Camera-type eye (tissue), 1 donor: ENCODE results near the gene MYL6B. TPM values are rescaled to one million over a fixed set of nuclear protein-coding genes. Genes with fewer than 3 reads are reported as not detected.

Source experiments
- total RNA-seq: library from RNA; depleted of rRNA; stranded (reverse); fragments of >200 nt; gene quantifications from one replicate; pipeline ENCODE4 v1.2.3, GENCODE V29; 2014

The MYL6B gene
- 153 TPM for total RNA-seq

GRCh38 chr12:56152132-56152755 lies at the start of gene MYL6B:
Gene MYL6B (plus strand): TSS chr12:56152587. CDS start chr12:56153919, 1,332 bp downstream.

GRCh38 chr12:56104109-56104814 lies 48.1 kb upstream of the MYL6B start, which contains the start of gene PA2G4:
Gene PA2G4 (plus strand): TSS chr12:56104559. CDS start chr12:56104738, 179 bp downstream.

GRCh38 chr12:56116267-56117081 lies 35.9 kb upstream of the MYL6B start, which contains the start of gene RPL41:
Gene RPL41 (plus strand): TSS chr12:56116633.

GRCh38 chr12:56117778-56118687 lies 34.4 kb upstream of the MYL6B start, which contains the start of gene ZC3H10:
Gene ZC3H10 (plus strand): TSS chr12:56118266. CDS start chr12:56120563, 2,297 bp downstream.

GRCh38 chr12:56127888-56128669 lies 24.3 kb upstream of the MYL6B start, which contains the start of gene ESYT1:
Gene ESYT1 (plus strand): TSS chr12:56128267. CDS start chr12:56128320, 53 bp downstream.

GRCh38 chr12:56158029-56158925 lies 5.9 kb downstream of the MYL6B start, which contains the start of gene MYL6:
Gene MYL6 (plus strand): TSS chr12:56158359. CDS start chr12:56158402, 43 bp downstream.

GRCh38 chr12:56189099-56189917 lies 36.9 kb downstream of the MYL6B start, which contains the start of gene SMARCC2:
Gene SMARCC2 (minus strand): TSS chr12:56189483. CDS start chr12:56189461, 22 bp downstream.

Other genes with a start within 250 kb of the MYL6B start
- 20.8 TPM for gene PYM1, start 224.7 kb upstream of the MYL6B start, total RNA-seq
- 35.2 TPM for gene DGKA, start 221.4 kb upstream of the MYL6B start, total RNA-seq
- gene PMEL, start 186.5 kb upstream of the MYL6B start, total RNA-seq = 363 TPM
- gene CDK2, start 185.8 kb upstream of the MYL6B start, total RNA-seq = 17.2 TPM
- 84.3 TPM for gene RAB5B, start 178.5 kb upstream of the MYL6B start, total RNA-seq
- 20.3 TPM for gene SUOX, start 155.3 kb upstream of the MYL6B start, total RNA-seq
- gene IKZF4, start 131.5 kb upstream of the MYL6B start, total RNA-seq = 6.3 TPM
- 457 TPM for gene RPS26, start 110.7 kb upstream of the MYL6B start, total RNA-seq
- 28.4 TPM for gene ERBB3, start 72.4 kb upstream of the MYL6B start, total RNA-seq
- 85.4 TPM for gene PA2G4, start 48.0 kb upstream of the MYL6B start, total RNA-seq
- 774 TPM for gene RPL41, start 36.0 kb upstream of the MYL6B start, total RNA-seq
- gene ZC3H10, start 34.3 kb upstream of the MYL6B start, total RNA-seq = 9.2 TPM
- gene ESYT1, start 24.3 kb upstream of the MYL6B start, total RNA-seq = 59.4 TPM
- gene MYL6, start 5.8 kb downstream of the MYL6B start, total RNA-seq = 753 TPM
- 116 TPM for gene SMARCC2, start 36.9 kb downstream of the MYL6B start, total RNA-seq
- gene RNF41, start 69.3 kb downstream of the MYL6B start, total RNA-seq = 79.0 TPM
- 25.8 TPM for gene NABP2, start 71.8 kb downstream of the MYL6B start, total RNA-seq
- 2.4 TPM for gene SLC39A5, start 77.5 kb downstream of the MYL6B start, total RNA-seq
- 22.9 TPM for gene ANKRD52, start 105.8 kb downstream of the MYL6B start, total RNA-seq
- 17.2 TPM for gene COQ10A, start 114.4 kb downstream of the MYL6B start, total RNA-seq
- gene CS, start 147.7 kb downstream of the MYL6B start, total RNA-seq = 109 TPM
- gene CNPY2, start 163.4 kb downstream of the MYL6B start, total RNA-seq = 76.5 TPM
- gene PAN2, start 181.4 kb downstream of the MYL6B start, total RNA-seq = 64.0 TPM
- 0.71 TPM for gene IL23A, start 186.3 kb downstream of the MYL6B start, total RNA-seq
- 152 TPM for gene STAT2, start 207.5 kb downstream of the MYL6B start, total RNA-seq
- not detected for gene APOF, start 210.3 kb downstream of the MYL6B start, total RNA-seq